ENCODE results near the gene ALKBH3.

- no peak for TF ChIP-seq CTCF (IDR thresholded peaks at IDR 0.05)
- no peak for TF ChIP-seq ZSCAN18 (CRISPR knock-in tag; IDR thresholded peaks at IDR 0.05)
- TF ChIP-seq RELA (CRISPR knock-in tag; IDR thresholded peaks at IDR 0.05; ENCODE audit: borderline replicate concordance) = no peak
Observed at GRCh38 chr11:43903078-43903477, 22.4 kb downstream of the ALKBH3 start.

Measured in WTC11 (cell line).